K562 (cell line): ENCODE measurements around the gene RHAG. TPM values are rescaled to one million over a fixed set of nuclear protein-coding genes. Genes with fewer than 3 reads are reported as not detected.

Experiments used
- ATF7 ChIP-seq: fragments of 450-650 bp; IDR thresholded peaks from 2 replicates; pipeline ENCODE4 v1.7.1; 2014; ENCODE audit warnings: mild to moderate bottlenecking, moderate library complexity
- ELF1 ChIP-seq: fragments of 200-800 bp; sonication (Bioruptor generic); IDR thresholded peaks from 2 replicates; pipeline ENCODE4 v1.6.1; 2016; ENCODE audit warnings: missing genetic modification characterization, missing compliant biosample characterization
- FOXA3 ChIP-seq, 2 experiments: fragments of 450-650 bp in 1 of 2; sonication (generic) in 1 of 2; formaldehyde crosslinking; IDR thresholded peaks in 1 of 2; conservative IDR thresholded peaks in 1 of 2; 2 replicates each; pipeline versions ENCODE4 v1.4.0 to v1.8.0; 2020 to 2022; ENCODE audit warnings: mild to moderate bottlenecking in 2 of 2, missing genetic modification reagents in 1 of 2
- FOXM1 ChIP-seq, 2 experiments: fragments of 450-650 bp in 1 of 2; sonication (generic) in 1 of 2; formaldehyde crosslinking in 1 of 2; IDR thresholded peaks; 2 replicates each; pipeline versions ENCODE4 v1.6.1 to v1.9.0; 2017 to 2022; ENCODE audit warnings: low read depth in 2 of 2, mild to moderate bottlenecking in 2 of 2, missing genetic modification reagents in 1 of 2, moderate library complexity in 1 of 2
- FOXP4 ChIP-seq: sonication (generic); formaldehyde crosslinking; IDR thresholded peaks from 2 replicates; pipeline ENCODE4 v1.8.0; 2022; ENCODE audit warnings: mild to moderate bottlenecking, missing genetic modification reagents, borderline replicate concordance
- MAFF ChIP-seq: IDR thresholded peaks from 2 replicates; pipeline ENCODE4 v1.6.1; 2012; ENCODE audit warnings: low read length, improper control_type of control experiment
- MAZ ChIP-seq, 2 experiments: fragments of 450-650 bp in 1 of 2; sonication (generic) in 1 of 2; formaldehyde crosslinking; IDR thresholded peaks in 1 of 2; conservative IDR thresholded peaks in 1 of 2; 2 replicates each; pipeline versions ENCODE4 v1.4.0 to v1.5.0; 2020; ENCODE audit warnings: mild to moderate bottlenecking in 1 of 2, missing genetic modification reagents in 1 of 2
- MYBL2 ChIP-seq, 2 experiments: fragments of 450-650 bp in 1 of 2; sonication (generic) in 1 of 2; formaldehyde crosslinking in 1 of 2; IDR thresholded peaks; 2 replicates each; pipeline versions ENCODE4 v1.6.1 to v1.8.1; 2017 to 2022; ENCODE audit warnings: borderline replicate concordance in 1 of 2, inconsistent platforms in 1 of 2, low read depth in 1 of 2, mild to moderate bottlenecking in 1 of 2, missing genetic modification reagents in 1 of 2, moderate library complexity in 1 of 2
- MYC ChIP-seq, 2 experiments: fragments of 250-450 bp in 1 of 2; sonication (Bioruptor Pico) in 1 of 2; IDR thresholded peaks; 2 replicates each; pipeline versions ENCODE4 v1.5.1 to v1.6.1; 2012 to 2021; ENCODE audit warnings: low read depth in 2 of 2, borderline replicate concordance in 1 of 2, improper control_type of control experiment in 1 of 2, low read length in 1 of 2, mild to moderate bottlenecking in 1 of 2, moderate library complexity in 1 of 2
- NCOA4 ChIP-seq: fragments of 450-650 bp; IDR thresholded peaks from 2 replicates; pipeline ENCODE4 v1.6.1; 2018; ENCODE audit warnings: mild to moderate bottlenecking; ENCODE audit not compliant: partially characterized antibody
- SOX6 ChIP-seq: fragments of 450-650 bp; IDR thresholded peaks from 2 replicates; pipeline ENCODE4 v1.6.1; 2014; ENCODE audit warnings: mild to moderate bottlenecking
- ZNF407 ChIP-seq: fragments of 450-650 bp; IDR thresholded peaks from 2 replicates; pipeline ENCODE4 v1.6.1; 2016; ENCODE audit warnings: low read depth
- polyA plus RNA-seq, 8 experiments: library from polyadenylated mRNA; depleted of rRNA in 4 of 8; stranded (reverse) in 5 of 8; unstranded in 3 of 8; fragments of >200 nt; fragmentation: Nextera tagmentation in 2 of 8; fragmentation: Illumina TruSeq in 1 of 8; extraction: Ambion mirVana in 2 of 8; extraction: Trizol in 1 of 8; gene quantifications; 2 replicates each; pipeline versions ENCODE4 v1.2.1 to v1.2.3, GENCODE V29; 2011 to 2014; ENCODE audit warnings: inconsistent platforms in 1 of 8, missing spikeins in 1 of 8
- total RNA-seq, 7 experiments: library from RNA; depleted of rRNA in 6 of 7; stranded (reverse); fragments of >200 nt in 6 of 7; fragmentation: Illumina TruSeq in 2 of 7; extraction: Trizol in 2 of 7; gene quantifications; 2 replicates each; pipeline versions ENCODE4 v1.2.1 to v1.2.3, GENCODE V29; 2011 to 2021; ENCODE audit warnings: low replicate concordance in 1 of 7
- TF ChIP-seq, protein P1 (sequence below): sonication (generic); formaldehyde crosslinking; IDR thresholded peaks from 2 replicates; pipeline ENCODE4 v1.8.0; 2022; ENCODE audit warnings: mild to moderate bottlenecking, missing genetic modification reagents

Gene RHAG
- total and polyA plus RNA-seq, 9 of the 15 experiments (the other 6 are each of a cell fraction or from before 2014, with no cell fraction given) = 290 to 1,202 (median 505) TPM

DNA sequence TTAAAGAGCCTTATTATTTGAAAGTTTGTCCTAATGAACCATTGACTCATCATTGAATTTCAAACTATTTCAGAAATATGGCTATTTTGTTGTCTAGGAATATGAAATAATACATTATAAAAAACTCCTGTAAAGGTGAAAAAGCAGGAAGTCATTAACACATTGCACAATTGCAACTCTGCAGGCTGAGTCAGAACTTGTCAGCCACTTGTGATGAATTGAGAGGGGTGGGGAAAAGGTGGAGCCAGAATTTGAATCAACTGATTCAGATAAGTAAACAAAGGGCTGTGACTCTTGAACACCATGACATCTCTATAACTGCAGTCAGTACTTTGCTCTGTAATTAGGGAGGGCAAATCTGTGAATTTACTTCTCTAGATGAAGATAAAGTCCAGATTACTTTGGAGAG is 80.2 kb downstream of the RHAG start (continued):
- TF ChIP-seq, protein P1, sequence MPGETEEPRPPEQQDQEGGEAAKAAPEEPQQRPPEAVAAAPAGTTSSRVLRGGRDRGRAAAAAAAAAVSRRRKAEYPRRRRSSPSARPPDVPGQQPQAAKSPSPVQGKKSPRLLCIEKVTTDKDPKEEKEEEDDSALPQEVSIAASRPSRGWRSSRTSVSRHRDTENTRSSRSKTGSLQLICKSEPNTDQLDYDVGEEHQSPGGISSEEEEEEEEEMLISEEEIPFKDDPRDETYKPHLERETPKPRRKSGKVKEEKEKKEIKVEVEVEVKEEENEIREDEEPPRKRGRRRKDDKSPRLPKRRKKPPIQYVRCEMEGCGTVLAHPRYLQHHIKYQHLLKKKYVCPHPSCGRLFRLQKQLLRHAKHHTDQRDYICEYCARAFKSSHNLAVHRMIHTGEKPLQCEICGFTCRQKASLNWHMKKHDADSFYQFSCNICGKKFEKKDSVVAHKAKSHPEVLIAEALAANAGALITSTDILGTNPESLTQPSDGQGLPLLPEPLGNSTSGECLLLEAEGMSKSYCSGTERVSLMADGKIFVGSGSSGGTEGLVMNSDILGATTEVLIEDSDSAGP (CRISPR knock-in tag) = no peak
- TF ChIP-seq MYBL2 (IDR thresholded peaks at IDR 0.05; ENCODE audit: low read depth) (peak; percentile 74; the same call in 1 of the 2 replicates), MYBL2 (CRISPR knock-in tag; IDR thresholded peaks at IDR 0.05; ENCODE audit: borderline replicate concordance) (no peak), ATF7 (peak; percentile 76; the same call in 1 of the 2 replicates), NCOA4 (no peak), MYC (IDR thresholded peaks at IDR 0.05; ENCODE audit: low read depth, low read length) (0 out of 2 replicates have a peak, but pooled peaks have one; percentile 22), MYC (CRISPR knock-in tag; IDR thresholded peaks at IDR 0.05; ENCODE audit: borderline replicate concordance, low read depth) (no peak), SOX6 (peak; percentile 82), FOXA3 (CRISPR knock-in tag; conservative IDR thresholded peaks at IDR 0.05 in 1 of 2, IDR thresholded peaks at IDR 0.05 in 1 of 2) (peak; percentile 98), ELF1 (tag) (peak; percentile 85), FOXM1 (IDR thresholded peaks at IDR 0.05; ENCODE audit: low read depth) (peak; percentile 75), FOXM1 (CRISPR knock-in tag; IDR thresholded peaks at IDR 0.05; ENCODE audit: low read depth) (no peak), ZNF407 (no peak), MAFF (0 out of 2 replicates have a peak, but pooled peaks have one; percentile 42), FOXP4 (CRISPR knock-in tag) (no peak), MAZ (CRISPR knock-in tag; conservative IDR thresholded peaks at IDR 0.05 in 1 of 2, IDR thresholded peaks at IDR 0.05 in 1 of 2) (peak in 1 of 2 experiments; percentile 60; a peak in 1 of 4 replicates)
